HL-60/S4 (cell line): Measurements from ENCODE around the gene MYOM1.
"Not testable (repeated sequence)": the region's sequence is repeated elsewhere in the genome, so short reads cannot be mapped to it uniquely, and the experiment has no call there.

Experiments
- in situ Hi-C: fragments of 300-500 bp; cut with MboI; formaldehyde crosslinking; loops from 2 replicates; pipeline ENCODE4 v1.14.3; 2022; ENCODE audit warnings: low sequenced_read_pairs

The MYOM1 gene

DNA sequence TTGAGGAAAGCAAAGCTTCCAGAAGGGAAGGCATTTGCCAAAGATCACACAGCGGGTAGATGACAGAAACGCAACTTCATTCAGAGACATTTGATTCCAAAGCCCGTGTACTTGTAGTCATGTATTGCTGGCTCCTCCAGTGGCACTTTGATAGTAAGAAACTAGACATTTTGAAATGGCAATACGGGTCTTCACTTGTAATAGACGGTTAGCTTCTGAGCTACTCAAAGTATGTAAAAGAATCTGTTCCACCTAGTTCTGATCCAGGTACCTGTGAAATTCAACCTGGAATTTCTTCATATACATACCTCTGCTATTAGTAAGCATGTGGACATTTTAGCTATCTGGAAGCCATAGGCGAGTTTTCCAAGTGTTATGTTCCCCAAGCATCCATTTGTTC, 1.7 kb upstream of the MYOM1 start:
- in situ Hi-C loops = no loop called here

DNA sequence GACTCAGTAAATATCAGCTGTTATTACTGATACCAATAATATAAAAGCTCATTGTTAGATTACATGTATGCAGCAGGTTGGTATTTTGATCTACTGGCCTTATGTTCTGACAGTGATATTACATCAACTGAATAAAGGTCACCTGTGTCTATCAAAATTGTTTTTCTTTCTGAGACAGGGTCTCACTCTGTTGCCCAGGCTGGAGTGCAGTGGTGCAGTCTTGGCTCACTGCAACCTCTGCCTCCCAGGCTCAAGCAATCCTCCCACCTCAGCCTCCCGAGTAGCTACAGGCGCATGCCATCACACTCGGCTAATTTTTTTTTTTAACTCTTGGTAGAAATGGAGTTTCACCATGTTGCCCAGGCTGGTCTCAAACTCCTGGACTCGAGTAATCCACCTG, 1.1 kb upstream of the MYOM1 start:
- in situ Hi-C loops = not testable (repeated sequence)

DNA sequence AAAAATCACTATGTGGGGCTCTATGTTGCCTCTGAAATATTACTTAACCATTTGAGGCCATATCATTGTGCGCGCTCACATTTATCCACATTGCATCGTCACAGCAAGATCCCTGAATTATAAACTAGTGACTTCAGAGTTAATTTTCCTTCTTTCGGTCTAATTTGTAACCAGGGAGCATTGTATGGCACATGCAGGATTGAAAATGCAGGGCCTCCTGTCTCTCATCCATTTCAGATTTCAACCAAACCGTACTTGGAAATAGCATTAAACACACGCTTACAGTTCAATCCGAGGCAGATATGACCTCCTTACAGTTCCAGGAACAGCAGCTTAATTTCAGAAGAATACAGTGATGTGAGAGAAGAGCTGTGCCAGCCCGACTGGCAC, 532 bp downstream of the MYOM1 start:
- in situ Hi-C loops = no loop called here

DNA sequence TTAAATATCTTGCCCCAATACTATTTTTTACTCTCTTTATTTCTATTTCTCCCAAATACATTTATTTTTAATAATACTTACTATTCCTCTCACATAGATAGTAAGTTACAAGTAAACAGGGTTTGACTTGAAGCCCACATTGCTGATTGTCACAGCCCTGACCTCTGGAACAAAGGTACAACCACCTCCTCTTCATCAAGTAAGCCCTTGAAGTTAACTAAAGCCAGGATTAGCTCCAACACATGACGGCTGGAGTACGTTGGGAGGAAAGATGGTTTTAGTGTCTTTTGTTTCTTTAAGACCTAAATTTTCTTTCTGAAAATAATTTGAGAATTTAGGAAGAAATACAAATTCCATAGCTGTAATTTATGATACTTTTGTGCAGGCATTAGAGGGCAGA, 949 bp downstream of the MYOM1 start:
- in situ Hi-C loops = no loop called here

DNA sequence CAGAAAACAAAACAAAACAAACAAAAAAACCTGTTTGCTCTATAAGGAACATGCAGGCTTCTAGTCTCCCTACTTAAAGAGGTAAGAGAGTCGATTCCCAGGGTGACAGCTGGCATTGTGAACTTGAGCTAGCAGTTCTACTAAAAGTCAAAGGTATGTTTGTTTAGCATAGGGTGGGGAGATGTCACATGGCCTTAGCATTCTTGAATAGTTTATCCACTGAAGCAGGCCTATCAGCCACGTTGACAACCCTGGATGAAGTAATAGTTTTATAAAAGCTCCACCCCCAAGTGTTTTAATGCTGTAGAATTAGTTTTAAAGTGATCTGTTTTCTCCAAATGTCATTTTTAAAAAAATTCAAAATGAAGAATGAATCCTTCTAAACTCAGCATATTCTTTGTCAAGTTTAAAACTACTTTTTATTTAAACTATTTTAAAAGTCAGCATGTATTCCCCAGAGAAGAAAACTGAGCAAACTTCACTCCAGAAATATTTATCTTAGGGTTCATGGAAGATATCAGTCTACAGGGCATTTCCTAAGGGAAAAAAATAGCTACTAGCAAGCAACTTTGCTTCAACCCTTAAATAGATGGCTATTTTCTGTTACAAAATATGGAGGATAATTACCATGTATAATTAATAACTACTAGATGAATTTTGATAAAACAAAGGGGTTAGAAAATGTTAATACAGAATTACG, 1.7 kb downstream of the MYOM1 start:
- in situ Hi-C loops = no loop called here

DNA sequence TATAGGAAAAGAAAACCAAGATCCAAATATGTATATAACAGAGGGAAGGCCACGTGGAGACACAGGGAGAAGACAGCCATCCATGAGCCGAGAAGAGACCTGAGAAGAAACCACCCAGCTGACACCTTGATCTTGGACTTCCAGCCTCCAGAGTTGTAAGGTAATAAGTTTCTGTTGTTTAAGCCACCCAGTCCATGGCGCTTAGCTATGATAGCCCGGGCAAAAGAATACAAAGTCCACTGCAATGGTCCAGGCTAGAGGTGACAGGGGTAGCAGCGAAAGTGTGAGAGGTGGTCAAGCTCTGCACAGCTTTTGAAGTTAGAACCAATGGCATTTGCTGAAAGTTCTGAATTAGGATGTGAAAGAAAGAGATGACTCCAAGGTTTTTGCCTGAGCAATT, 2.8 kb downstream of the MYOM1 start:
- in situ Hi-C loops = no loop called here

DNA sequence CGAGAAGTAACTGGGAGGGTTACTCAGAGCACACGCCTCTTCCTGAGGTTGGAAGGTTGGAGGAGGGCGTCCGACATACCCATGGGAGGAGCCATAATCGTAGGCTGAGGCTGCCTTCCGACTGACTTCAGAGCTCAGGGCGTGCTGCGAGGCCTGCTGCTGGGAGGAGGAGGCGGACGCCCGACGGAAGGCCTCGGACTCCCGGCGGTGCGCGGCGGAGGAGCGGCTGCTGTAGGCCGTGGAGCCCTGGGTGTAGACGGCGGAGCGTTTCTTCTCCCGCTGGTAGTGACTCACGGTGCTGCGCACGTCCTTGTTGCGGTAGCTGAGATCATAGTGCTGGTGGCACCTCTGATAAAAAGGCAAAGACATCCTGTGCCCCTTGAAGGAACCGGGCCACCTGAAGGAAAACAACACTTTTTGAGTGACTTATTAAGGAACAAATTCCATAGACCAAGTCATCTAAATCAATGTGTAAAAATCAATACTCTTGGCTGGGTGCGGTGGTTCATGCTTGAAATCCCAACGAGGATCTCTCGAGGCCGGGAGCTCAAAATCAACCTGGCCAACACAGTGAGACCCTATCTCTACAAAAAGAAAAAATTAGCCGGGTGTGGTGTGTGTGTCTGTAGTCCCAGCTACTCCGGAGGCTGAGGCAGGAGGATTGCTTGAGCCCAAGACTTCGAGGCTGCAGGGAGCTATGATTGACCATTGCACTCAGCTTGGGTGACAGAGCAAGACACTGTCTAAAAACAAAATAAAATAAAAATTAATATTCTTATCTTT, 4.7 kb downstream of the MYOM1 start:
- in situ Hi-C loops = no loop called here

DNA sequence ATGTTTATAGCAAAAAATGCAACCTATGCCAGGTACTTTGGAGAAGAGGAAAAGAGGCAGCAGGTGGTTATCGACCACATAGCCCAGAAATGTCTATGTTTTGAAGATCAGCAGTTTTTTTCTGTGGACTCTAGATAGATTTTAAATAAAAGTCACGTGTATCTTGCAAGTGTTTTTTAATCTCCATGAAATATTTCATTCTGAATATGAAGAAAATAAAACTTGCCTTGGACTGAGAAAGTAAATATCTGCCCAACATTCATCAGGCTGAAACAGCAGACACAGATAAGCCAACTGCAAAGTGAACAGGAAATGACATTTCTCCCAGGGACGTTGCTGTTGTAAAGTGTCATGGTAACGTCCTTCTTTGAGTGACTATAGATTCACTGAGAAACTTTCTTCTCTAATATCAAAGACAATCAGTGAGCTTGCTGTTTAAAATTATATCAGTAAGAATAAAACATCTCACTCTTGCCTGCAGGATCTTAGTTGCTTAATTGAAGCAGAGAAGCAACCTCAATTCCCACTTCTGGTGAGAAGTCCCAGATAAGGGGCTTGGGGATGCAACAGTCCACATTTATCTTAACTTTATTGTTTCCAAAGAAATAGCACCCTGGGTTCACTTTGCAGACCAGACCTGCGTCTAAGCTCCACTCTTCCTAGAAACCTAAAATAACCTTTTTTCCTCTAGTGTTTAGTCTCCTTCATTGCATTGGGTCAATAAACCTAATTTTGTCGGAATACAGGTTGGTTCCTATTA, 6.3 kb downstream of the MYOM1 start:
- in situ Hi-C loops = no loop called here

DNA sequence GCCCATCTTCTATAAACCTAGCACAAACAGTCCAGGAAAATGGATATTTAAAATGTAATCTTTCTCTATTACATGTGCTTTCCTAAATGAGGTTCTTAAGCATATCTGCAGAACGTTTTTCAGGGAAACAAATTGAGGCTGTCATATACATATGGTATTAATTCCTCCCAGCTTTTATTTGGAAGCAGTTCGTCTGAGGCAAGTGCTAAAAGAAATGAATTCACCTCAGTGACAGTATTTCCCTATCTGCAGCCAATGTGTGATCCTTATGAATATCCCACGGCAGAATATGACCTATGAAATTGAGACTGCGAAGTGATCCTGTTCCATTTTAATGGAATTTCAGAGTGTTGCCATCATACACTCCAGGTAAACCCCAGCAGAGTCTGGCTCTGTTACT, 7.1 kb downstream of the MYOM1 start:
- in situ Hi-C loops = no loop called here

DNA sequence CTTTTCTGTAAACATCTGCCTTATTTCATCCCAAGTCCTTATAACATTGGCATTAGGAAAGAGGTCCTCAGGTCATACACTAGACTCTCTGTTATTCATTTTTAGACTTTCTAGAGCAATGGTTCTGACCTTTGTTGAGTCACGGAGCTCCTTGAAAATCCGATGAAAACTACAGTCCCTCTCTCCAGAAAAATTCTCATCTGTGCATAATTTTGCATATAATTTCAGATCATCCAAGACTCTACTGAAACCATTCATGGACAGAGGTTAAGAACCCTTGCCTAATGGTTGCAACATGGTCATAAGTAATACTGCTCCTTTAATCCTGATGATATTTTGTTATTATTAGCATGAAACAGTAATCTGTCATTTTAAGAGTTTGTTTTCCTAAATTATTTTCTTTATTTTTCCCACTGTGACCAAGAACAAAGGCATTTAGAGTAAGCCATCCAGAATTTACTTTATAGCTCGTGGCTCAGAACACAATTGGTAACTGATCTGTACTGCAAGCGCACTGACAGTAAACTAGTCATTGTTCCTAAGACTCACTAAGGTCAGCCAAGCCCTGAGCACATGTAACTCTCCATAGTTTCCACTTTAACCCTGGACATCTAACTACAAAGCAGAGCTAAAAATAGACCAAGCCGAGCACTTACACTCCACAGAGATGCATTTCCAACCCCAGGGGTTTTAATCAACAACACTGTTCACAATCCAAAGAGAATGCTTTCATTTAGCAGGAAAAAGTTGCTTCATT, 8.4 kb downstream of the MYOM1 start:
- in situ Hi-C loops = no loop called here

DNA sequence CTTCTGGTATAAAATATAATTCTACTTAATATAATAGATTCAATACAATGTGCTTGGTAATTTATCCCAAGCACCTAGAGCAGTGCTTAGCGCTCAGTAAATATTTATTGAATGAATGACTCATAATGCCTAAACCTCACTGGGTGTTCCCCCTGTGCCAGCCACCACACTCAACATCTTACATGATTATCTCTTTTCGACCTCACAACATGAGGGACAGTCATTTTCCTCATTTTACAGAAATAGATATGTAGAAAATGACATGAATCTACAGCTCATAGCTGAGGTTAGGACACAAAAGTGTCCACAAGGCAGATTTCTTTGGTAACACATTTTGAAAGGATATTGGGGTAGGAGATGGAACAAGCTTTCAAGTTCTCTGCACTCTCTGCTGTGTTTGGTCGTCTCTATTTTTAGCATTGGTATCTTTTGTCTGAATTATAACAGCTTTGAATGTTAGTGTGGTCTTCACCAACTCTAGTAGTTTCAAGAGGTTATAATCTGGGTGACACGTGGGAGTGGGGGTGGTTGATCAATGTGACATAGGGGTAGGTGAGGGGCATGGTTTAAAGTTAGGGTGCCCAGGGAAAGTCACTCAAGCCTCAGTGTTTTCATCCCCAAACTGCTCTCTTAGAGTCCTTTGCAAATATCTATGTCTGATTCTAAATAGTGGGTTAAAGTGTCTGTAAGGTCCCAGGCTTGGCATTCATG, 9.8 kb downstream of the MYOM1 start:
- in situ Hi-C loops = no loop called here

DNA sequence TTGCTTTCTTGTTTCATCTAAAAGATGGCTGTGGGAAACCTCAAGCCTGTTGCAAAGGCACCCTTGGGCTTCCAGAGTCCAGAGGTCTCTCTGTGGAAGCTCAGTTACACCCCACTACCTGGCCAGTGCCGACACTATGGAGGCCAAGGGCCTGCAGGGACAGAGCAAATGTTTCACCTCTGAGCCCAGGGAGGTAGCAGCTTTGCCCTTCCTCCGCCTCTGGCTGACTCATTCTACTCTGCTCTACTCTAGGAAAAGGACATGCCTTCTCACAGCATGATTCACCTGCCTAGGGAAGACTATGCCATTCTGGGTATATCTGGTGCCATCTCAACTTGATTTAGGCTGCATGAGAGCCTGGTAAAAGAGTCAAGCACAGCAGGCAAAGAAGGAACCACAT, 12.2 kb downstream of the MYOM1 start:
- in situ Hi-C loops = no loop called here

DNA sequence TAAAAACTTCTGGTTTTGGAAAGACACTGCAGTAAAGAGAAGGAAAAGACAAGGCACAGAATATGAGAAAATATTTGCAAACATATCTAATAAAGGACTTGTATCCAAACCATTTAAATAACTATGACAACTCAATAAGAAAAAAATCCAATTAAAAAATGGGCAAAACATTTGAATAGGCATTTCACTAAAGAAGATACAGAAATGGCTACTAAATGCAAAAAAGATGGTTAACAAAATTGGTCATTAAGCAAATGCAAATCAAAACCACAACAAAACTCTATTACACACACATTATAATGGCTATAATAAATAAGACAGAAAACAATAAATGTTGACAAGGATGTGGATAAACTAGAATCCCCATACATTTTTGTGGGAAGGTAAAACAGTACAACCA, 14.5 kb downstream of the MYOM1 start:
- in situ Hi-C loops = no loop called here

DNA sequence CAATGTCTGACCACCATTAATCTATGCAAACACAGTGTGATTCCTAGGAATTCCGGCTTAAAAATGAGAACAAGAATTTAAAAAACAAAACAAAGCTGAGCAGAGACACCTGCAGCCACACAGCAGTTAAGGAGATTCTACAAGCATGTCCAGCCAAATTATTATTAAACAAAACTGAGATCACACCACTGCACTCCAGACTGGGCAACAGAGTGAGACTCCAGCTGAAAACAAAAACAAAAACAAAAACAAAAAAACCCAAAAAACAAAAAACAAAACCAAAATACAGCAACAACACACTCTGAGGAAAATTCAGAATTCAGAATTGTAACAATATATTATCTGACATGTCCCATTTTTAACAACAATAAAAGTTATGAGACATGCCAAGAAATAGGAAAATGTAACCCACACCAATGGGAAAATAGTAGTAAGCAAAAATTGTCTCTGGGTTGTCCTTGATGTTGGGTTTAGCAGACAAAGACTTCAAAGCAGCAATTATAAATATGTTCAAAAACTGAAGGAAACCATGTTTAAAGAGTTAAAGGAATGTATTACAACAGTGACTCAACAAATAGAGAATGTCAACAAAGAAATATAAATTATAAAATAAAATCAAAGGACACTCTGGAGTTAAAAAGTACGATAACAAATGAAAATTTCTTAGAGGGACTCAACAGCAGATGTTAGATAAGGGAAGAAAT, 19.7 kb downstream of the MYOM1 start:
- in situ Hi-C loops = no loop called here

DNA sequence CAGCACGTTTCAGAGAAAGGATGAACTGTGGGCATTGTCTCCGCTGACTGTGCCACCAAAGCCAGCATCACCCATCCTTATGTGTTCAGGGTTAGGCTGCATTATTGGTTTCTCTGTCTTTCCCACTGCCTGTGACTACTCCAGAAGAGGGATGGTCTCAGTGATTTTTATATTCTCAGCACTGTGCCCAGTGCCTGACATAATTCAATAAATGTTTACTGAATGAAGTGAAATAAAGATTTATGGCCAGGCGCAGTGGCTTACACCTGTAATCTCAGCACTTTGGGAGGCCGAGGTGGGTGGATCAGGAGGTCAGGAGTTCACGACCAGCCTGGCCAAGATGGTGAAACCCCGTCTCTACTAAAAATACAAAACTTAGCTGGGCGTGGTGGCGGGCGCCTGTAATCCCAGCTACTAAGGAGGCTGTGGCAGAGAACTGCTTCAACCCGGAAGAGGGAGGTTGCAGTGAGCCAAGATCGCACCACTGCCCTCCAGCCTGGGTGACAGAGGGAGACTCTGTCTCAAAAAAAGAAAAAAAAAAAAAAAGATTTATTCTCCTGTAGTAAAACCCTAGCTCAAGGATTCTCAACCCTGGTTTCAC, 21.4 kb downstream of the MYOM1 start:
- in situ Hi-C loops = not testable (repeated sequence)

DNA sequence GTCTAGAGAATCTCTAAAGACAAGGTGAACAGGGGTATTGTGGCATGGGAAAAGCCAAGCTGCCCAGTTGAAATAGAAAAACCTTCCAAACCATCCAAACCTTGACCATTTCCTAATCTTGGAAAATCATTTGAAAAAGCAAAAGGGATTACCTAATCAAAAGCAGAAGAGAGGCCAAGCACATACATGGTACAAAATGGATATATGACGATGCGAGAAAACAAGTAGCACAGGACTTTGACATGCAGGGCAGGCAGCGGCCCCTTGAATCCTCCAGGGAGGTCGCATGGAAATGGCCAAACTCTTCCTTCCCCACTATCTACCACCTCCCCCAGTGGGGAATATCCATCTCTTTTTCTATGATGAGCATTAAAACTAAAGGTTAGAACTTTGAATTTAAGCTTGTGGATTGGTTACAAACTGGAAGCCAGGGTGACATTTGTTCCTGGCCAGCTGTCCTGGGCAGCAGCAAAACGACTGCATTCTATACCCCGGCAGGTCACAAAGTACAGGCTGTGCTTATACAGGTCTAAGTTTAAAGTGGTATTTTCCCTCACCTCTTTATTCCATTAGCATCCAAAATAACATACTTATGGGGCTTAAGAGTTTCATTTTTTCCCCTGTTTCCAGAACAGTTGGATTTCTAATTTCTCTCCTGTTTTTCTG, 24.7 kb downstream of the MYOM1 start:
- in situ Hi-C loops = no loop called here

DNA sequence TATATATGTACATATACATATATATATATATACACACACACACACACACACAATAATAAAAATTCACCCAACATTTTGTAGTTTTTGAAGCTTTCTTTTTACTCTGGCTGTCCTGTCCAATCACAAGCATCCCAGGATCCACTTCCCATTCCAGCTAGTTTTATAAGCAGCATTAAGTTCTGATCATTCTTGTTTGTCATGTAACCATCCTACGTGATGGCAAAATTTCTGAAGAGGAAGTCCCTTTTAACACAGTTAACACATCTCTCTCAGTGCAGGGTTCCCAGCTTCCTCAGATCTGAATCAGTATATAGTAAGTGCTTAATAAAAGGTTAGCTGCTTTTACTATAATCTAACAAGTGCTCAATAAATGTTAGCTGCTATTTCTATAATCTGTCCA, 26.4 kb downstream of the MYOM1 start:
- in situ Hi-C loops = no loop called here

DNA sequence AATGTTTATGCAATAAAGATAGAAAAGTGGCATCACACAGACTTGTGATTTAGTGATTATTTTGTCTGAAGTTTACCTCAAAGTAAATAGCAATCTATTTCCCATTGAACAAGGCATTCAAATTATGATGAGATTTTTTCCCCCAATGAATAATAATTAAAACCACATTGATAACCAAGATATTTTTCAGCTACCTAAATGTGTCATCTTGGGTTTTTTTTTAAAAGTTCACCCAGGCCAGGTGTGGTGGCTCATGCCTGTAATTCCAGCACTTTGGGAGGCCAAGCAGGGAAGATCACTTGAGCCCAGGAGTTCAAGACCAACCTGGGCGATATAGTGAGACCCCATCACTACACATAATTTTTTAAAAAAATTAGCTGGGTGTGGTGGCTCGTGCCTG, 27.0 kb downstream of the MYOM1 start:
- in situ Hi-C loops = no loop called here

DNA sequence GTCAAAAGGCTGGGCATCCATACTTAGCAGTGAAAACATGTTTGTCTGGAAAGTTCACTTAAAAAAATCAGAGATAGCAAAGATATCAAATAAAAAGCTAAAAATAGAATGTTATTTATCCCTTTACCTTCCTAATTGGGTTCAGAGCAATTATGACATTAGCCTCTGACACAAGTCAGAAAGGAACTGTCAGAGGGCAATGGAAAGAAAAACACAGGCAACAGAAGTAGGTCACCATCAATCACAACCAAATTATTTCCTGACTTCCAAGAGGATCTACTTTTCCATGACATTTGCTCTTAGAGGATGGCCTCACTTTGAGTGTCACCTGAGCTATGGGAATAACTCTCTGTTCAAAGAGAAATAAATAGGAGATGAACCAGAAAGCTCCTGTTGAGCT, 27.5 kb downstream of the MYOM1 start:
- in situ Hi-C loops = no loop called here
